ENCODE measurements around the gene FBXL15.

FBXL15 gene

DNA sequence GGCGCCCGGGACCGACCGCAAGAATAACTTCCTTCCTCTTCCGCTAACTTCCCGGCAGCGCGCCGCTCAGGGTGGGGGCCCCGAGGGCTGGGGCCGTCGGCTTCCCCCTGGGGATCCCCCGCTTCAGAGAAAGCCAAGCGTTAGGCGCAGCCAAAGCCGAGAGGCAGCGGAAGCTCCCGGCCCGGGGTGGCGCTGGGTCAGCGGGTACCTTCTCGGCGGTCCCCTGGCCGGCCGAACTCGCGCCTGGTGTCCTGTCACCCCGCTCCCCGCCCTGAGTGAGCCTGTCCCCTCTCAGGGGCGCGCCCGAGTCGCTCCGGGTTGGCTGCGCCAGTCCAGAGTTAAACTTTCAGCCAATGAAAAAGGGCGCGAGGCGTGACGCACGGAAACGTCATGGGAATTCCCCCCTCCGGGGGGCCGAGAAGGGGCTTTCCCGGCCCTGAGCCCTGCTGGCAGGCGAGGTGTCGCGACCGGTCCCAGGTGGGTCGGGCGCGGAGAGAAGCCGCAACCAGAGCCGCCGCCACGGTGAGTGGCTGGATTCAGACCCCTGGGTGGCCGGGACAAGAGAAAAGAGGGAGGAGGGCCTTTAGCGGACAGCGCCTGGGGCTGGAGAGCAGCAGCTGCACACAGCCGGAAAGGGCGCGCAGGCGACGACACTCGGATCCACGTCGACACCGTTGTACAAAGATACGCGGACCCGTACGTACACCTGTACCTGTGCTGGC is 26.4 kb upstream of the FBXL15 start:
- no peak for TF ChIP-seq CTCF (IDR thresholded peaks at IDR 0.05; ENCODE audit: low read length, missing control alignments)
- peak overlapping the region; percentile 75 for H3K4me3 ChIP-seq (replicated peaks; ENCODE audit: low read depth, low read length)
- peak; percentile 95 for DNase-seq (ENCODE audit: low read depth)

DNA sequence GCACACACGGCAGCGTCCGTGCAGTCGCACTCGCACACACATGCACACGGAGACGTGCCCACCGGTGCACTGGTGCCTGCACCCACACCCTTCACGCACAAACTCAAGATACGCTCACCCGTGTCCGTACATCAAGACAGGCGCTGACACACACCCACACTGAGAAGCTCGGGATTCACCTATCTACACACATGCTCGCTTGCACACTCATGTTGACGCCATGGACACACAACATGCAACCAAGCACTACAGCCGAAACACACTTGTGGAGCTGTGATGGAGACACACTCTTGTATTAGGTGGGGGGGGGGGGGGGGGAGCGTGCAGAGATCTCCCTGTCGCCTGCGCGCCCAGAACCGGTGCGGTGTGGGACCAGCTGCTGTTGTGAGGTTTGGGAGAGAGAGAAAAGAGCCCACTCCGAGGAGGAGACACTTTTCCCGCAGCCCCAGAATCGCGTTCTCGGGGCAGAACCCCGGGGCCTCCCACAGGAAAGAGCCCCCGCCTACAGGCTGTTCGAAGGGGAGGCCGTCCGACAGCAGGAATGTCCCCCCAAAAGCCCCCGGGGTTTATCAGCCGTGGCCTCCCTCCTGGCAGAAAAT is 25.7 kb upstream of the FBXL15 start:
- no peak for TF ChIP-seq CTCF (IDR thresholded peaks at IDR 0.05; ENCODE audit: low read length, missing control alignments)
- peak; percentile 54 for DNase-seq (ENCODE audit: low read depth)
- H3K4me3 ChIP-seq (replicated peaks; ENCODE audit: low read depth, low read length): peak overlapping the region; percentile 75

DNA sequence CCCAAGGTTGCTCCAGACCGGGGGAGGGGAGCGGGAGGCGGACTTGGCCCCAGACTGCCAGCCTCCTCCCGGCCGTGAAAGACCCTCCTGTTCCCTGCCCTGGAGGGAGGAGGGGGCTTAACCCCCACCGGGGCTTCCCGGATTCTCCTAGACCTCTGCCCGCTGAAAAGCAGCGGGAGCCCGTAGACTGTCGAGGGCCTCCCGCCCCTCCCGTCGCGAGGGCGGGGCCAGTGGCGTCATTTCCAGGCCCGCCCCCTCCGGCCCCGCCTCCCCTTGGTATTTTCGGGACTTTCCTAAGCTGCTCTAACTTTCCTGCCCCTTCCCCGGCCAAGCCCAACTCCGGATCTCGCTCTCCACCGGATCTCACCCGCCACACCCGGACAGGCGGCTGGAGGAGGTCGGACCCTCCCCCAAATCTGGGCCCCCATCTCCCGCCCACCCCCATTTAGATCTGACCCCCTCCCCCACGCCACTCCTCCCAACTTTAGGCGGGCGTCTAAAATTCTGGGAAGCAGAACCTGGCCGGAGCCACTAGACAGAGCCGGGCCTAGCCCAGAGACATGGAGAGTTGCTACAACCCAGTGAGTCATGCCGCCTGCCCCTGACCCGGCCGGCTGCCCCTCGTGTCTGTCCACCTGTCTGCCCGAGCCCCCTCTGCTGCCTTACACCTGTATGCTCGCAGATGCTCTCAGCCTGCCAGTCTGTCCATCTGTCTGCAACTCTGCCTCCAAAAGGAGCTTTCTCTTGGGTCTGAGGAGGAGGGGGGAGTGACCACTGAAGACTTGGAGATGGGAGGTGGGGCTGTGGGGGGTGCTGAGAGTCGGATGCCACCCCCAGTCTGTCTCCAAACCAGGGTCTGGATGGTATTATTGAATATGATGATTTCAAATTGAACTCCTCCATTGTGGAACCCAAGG is 25.0 kb upstream of the FBXL15 start, which contains the start of gene NFKB2:
NFKB2 (plus strand) TSS at position 306 of the 917 bp plus-strand sequence; CDS start at position 561, 255 bp downstream.
- H3K4me3 ChIP-seq (replicated peaks; ENCODE audit: low read depth, low read length): peak within 1 kb of the TSS; percentile 75
- TF ChIP-seq CTCF (IDR thresholded peaks at IDR 0.05; ENCODE audit: low read length, missing control alignments): no peak
- DNase-seq (ENCODE audit: low read depth): peak; percentile 88

- no peak for TF ChIP-seq CTCF (IDR thresholded peaks at IDR 0.05; ENCODE audit: low read length, missing control alignments)
- peak overlapping the region; percentile 75 for H3K4me3 ChIP-seq (replicated peaks; ENCODE audit: low read depth, low read length)
- DNase-seq (ENCODE audit: low read depth): no peak
These were observed 24.4 kb upstream of the FBXL15 start for GRCh38 chr10:102396317-102396650.

GRCh38 chr10:102396730-102397151 is 23.9 kb upstream of the FBXL15 start:
- peak overlapping the region; percentile 75 for H3K4me3 ChIP-seq (replicated peaks; ENCODE audit: low read depth, low read length)
- no peak for TF ChIP-seq CTCF (IDR thresholded peaks at IDR 0.05; ENCODE audit: low read length, missing control alignments)
- DNase-seq (ENCODE audit: low read depth): no peak

DNA sequence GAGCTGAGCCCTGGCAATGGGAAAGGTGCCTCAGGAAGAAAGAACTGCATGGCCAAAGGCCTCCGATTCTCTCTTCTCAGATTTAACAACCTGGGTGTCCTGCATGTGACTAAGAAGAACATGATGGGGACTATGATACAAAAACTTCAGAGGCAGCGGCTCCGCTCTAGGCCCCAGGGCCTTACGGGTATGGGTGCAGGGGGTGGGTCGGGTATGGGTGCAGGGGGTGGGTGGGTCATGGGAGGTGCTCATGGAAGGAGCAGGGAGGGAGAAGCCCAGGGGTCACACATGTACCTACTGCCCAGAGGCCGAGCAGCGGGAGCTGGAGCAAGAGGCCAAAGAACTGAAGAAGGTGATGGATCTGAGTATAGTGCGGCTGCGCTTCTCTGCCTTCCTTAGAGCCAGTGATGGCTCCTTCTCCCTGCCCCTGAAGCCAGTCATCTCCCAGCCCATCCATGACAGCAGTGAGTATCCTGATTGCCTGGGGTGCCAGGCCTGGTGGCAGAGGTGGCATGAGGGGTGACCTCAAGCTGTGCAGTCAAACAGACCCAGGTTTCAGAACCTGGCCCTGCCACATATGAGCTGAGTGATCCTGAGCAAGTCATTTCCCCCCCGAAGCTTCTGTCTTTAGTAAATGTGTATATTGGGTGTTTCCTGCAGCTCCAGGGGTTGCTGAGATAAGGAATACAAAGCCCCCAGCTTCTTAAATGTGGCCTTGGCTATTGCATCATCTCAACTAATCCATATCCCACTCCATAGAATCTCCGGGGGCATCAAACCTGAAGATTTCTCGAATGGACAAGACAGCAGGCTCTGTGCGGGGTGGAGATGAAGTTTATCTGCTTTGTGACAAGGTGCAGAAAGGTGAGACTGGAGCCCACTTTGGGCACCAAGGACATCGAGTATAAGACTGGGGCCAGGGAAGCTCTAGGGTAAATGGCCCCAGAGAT is 23.1 kb upstream of the FBXL15 start:
- TF ChIP-seq CTCF (IDR thresholded peaks at IDR 0.05; ENCODE audit: low read length, missing control alignments): no peak
- no peak overlapping the region for H3K4me3 ChIP-seq (replicated peaks; ENCODE audit: low read depth, low read length)

More for the DNA sequence above, 23.1 kb upstream of the FBXL15 start:
- DNase-seq (ENCODE audit: low read depth): no peak
